CD4-positive, alpha-beta T cell treated with Interleukin-10 for 1 hour (primary cell): ENCODE data around the gene ZSCAN9.

Source experiments
- DNase-seq: peaks from one replicate; pipeline ENCODE4 v3.0.0-alpha.2; 2020

The ZSCAN9 gene

GRCh38 chr6:28225056-28225834 is at the start of gene ZSCAN9:
Gene ZSCAN9 (plus strand): TSS chr6:28225275. CDS start chr6:28227085, 1,810 bp downstream.
- DNase-seq = peak; percentile 58

DNA sequence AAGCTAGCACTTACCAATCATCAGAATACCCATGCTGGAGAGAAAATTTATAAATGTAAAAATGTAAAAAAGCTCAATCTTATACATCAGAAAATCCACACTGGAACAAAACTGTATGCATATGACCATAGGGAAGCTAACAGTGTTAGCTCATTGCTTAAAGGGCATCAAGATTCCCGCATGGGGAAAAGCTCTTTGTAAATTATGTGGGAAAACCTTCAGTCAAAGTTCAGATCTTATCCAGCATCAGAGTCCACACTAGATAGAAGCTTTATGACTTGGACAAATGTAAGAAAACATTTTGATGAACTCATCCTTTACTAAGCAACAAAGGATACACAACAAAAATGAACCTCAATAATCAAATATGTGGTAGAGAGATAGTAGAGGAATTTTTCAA is 48.7 kb upstream of the ZSCAN9 start:
- DNase-seq = no peak

DNA sequence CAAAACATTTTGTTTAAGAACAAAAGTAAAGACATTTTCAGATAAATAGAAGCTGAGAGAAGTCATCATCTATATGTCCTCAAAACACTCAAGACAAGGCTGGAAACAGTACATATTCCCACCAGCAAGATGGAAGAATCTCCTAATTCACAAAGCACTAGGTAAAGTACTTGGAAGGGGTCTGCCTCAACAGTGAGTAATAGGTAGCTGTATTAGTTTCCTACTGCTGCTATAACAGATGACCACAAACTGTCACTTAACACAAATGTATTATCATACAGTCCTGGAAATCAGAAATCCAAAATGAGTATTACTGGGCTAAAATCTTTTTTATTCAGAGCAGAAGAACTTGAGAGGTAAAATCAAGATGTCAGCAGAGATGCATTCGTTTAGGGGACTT is 42.8 kb upstream of the ZSCAN9 start:
- no peak for DNase-seq

DNA sequence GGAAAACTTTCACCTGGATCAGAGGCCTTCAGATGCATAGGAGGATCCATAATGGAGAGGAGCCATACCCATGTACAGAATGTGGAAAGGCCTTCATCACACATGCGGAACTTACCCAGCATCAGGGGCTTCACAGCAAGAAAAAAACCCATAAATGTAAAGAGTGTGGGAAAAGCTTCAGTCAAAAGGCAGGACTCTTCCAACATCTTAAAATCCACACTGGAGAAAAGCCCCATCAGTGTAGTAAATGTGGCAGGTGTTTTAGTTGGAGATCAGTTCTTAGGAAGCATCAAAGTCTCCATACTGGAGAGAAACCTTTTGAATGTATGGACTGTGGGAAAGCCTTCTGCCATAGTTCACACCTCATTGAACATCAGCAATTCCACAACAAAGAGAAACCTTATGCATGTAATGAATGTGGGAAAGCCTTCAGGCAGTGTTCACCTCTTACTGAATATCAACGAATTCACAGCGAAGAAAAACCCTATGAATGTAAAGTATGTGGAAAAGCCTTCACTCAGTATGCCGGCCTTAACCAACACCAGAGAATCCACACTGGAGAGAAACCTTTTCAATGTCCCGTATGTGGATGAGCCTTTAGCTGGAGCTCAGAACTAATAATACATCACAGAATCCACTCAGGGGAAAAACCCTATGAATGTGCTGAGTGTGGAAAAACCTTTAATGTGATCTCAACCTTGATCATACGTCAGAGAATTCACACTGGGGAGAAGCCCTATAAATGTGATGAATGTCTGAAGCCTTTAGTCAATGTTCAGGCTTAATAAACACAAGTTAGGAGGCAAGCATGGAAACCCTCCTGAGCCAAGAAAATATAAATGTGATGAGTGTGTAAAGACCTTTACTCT is 36.7 kb upstream of the ZSCAN9 start:
- no peak for DNase-seq

- no peak for DNase-seq
Observed at GRCh38 chr6:28200020-28200419, 25.1 kb upstream of the ZSCAN9 start.

GRCh38 chr6:28203201-28203600 is 21.9 kb upstream of the ZSCAN9 start:
- no peak for DNase-seq

DNA sequence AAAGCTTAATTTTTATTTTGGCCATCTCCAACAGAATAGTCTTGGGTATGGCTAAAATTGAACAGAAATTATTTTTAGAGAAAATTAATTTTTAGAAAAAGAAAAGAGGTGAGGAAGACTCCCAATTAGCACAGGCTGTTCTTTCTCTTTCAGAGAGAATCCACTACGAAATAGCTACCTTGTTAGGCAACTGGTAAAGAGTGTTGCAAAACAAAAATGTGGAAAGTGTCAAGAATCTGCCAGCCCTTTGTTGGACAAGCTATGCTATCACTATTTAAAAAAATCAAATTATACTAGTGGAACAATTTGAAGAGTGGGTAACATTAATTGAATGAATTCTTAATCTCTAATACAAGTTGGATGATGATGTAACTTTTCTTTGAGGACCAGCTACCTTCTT is 19.2 kb upstream of the ZSCAN9 start:
- DNase-seq = no peak

DNA sequence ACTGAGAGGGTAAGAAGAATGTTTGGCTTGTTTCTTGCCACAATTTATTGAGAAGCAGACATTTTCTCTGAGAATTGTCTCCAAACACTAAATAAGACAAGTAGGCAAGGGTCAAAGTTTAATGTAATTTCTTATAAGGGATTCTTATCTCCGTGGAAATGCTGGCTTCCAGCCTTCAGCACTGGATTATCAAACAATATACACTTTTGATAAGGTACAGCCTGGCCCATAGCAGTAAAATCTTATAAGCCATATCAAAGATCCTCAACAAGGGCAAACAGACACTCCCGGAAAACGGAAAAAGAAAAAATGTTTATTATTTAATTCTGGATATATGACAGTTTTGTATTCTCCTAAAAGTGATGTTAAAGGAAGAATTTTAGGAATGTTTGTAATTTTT is 18.5 kb upstream of the ZSCAN9 start:
- DNase-seq = no peak

DNA sequence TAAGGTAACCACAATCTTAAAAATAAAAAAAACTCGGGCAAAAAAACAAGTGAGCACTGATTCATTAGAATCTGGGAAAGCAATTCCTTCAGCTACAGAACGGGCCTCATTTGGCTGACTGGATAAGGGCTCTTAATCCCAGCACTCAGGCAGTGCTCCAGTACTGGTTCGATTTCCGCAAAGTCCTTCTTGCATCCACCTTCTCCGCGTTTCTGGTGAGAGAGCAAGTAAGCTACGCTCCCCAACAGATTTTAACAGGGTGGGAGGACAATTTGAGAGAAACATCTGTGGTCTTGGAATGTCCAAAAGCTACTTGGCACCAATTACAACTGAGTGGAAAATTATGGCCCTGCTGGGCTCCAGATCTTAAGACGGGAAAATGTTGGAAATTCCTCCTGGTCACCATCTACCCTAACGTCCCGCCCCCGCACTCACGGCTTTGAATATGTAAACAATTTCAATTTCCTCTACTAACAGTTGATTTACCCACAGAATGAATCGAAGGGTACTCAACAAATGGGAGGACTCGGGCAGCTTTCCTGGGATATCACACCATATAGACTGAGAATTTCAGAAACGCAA is 18.1 kb upstream of the ZSCAN9 start:
- no peak for DNase-seq

- DNase-seq = peak; percentile 11
Observed at GRCh38 chr6:28207510-28208110, 17.5 kb upstream of the ZSCAN9 start.

DNA sequence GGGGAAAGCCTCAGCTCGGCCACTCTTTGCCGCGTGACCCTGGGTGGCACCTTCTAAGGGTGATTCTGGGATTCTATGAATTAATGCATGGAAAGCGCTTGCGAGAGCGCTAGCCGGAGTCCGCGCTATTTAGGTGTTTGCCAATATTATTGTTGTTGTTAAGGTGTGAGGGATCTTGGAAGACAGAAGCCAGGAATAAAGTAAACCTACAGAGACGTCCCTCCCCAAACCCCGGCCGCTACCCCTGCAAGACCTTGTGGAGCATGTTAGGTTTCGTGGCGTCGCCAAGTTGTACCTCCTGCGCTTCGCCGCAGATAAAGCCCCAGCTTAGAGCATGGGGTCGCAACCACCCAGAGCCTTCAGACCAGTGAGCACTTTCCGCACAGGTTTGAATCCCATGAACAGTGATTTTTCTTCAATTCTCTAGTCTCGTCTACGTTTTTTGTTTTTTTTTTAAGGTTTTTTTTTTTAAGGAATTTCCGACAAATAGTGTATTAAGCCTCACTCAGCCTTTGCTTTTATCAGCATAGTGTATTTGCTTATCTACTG is 16.9 kb upstream of the ZSCAN9 start:
- DNase-seq = no peak

- no peak for DNase-seq
Observed at GRCh38 chr6:28209753-28210535, 15.1 kb upstream of the ZSCAN9 start.

GRCh38 chr6:28211840-28212509 is 13.1 kb upstream of the ZSCAN9 start:
- DNase-seq = no peak

- DNase-seq = peak; percentile 14
Observed at GRCh38 chr6:28212510-28213212, 12.4 kb upstream of the ZSCAN9 start.

DNA sequence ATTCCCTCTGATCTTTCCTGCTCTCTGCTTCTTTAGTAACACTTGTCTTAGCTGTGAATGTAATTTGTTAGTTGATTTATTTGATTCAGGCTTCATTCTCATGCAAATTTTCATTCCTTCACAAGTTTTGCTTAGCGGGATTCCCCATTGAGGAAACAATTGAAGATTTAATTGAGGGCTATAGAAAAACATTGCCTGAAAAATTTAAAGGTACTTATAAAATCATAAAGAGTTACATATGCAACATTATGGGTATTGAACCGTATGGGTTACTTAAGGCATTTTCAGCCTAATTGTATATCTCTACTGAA is 11.9 kb upstream of the ZSCAN9 start:
- DNase-seq = no peak

GRCh38 chr6:28215425-28215824 is 9.7 kb upstream of the ZSCAN9 start:
- DNase-seq = no peak

- DNase-seq = no peak
Observed at GRCh38 chr6:28217890-28218289, 7.2 kb upstream of the ZSCAN9 start.

- DNase-seq = peak; percentile 27
Observed at GRCh38 chr6:28218312-28219248, 6.5 kb upstream of the ZSCAN9 start.

DNA sequence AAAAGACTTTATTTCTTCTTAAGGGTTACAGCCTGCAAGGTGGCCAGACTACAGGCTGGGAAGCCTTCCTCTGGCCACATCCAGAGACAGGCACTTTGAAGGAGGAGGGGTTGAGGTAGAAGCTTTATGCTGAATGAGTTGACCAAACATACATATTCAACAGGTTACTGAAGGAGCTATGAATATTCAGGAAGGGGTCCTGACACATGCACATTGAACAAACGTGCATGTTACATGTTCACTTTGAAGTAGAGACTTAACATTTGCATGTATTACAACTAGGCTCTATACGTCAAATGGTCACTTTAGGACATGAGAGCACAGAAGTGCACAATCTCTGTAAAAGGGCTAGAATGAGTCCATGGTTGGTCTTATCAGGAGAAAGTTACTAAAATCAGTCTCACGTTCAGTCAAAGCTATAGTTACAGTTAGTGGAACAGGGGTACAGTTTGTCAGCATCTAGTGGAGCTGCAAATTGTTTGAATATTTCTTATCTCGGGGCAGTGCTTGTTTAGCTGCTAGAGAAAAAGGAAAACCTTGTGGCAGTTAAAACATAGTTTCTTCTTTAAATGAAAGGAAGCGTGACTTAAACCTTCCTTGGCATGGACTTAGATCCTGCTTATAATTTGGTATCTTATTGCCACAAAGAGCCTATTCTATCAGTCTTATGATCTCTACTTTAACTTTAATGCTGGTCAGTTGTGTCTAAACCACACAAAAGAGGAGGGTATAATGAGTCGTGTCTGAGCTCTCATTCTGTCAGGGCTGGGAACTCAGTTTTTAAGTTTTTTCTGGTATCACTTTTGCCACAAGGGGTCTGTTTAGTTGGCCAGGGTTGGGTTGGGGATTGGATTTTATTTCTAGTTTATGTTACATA is 4.6 kb upstream of the ZSCAN9 start:
- DNase-seq = no peak
